GM18507 (cell line): Measurements from ENCODE around the gene RASGRP1.

Experiments used
- DNase-seq: peaks from one replicate; pipeline ENCODE4 v3.0.0; 2011; ENCODE audit warnings: low read depth; ENCODE audit not compliant: insufficient read length; ENCODE audit errors: extremely low spot score
- FAIRE-seq: peaks from 2 replicates; lab custom pipeline; 2011; peaks lifted over from hg19 to GRCh38; lab: Jason Lieb, UNC

The RASGRP1 gene

GRCh38 chr15:38516626-38517025 lies 48.0 kb downstream of the RASGRP1 start:
- DNase-seq = no peak
- FAIRE-seq = no peak

GRCh38 chr15:38514601-38515000 lies 50.0 kb downstream of the RASGRP1 start:
- DNase-seq (peak; percentile 2), FAIRE-seq (peak; percentile 81)

DNA sequence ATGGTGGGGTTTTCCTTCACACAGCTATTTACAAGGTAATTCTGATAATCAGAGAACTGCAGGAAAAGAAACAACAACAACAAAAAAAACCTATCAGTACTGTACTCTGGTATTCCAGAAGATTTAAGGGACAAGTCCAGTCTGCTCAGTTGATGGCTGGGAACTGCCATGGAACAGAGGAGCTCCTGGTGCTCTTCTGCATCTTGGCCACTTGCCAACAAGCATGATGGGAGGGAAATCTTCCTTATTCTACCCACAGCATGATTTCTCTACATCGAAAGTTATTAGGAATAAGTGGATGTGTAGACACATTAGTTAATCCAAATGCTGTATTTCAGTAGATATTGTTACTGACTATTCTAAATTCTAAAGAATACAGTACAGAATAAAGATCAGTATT lies 51.7 kb downstream of the RASGRP1 start:
- DNase-seq (no peak), FAIRE-seq (no peak)

DNA sequence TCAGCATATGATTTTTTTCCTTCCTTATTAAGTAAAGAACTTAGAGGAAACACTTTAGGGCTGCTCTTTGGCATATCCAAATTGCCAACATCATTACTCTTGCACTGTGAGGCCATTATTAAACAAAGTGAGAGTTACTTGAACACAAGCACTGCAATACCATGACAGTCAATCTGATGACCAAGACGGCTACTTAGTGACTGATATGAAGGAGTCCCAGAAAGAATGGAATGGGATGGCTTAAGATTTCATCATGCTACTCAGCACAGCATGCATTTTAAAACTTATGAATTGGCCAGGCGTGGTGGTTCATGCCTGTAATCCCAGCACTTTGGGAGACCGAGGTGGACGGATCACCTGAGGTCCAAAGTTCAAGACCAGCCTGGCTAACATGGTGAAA lies 55.5 kb downstream of the RASGRP1 start:
- FAIRE-seq = no peak

DNA sequence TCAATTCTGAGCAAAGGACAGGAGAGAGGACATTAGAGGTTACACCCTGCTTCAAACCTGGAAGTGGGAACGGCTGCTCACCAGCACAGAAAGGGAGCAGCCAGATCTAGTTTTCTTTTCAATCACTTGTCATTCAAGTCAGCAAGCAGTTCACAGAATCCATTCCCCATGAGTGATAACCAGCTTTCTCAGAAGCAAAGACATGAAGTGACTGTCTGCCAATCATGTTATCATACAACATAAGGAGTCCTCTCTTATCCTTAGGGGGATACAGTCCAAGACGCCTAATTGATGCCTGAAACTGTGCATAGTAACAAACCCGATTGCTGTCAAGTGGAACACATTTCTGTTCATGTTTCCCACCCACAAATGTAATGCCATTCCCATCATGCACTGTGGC lies 56.0 kb downstream of the RASGRP1 start:
- FAIRE-seq (peak; percentile 58), DNase-seq (no peak)

More for the DNA sequence above, 55.5 kb downstream of the RASGRP1 start:
- no peak for DNase-seq

DNA sequence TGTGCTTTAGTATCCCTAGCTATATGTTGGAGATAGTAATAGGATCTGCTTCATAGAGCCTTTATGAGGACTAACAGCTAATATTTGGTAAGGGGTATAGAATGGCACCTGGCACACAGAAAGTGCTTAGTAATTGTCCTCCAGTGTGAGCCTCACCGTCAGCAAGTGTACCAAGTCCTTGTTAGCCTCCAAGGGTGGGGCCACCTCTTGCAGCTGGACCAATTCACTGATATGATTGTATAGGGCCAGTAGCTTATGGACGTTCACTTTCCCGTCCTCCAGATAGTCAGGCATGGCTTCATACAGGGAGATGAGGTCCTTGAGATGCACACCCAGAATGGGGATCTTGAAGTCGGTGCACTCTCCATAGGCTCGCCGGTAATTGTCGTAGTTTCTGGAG lies 57.0 kb downstream of the RASGRP1 start:
- DNase-seq (no peak), FAIRE-seq (no peak)

DNA sequence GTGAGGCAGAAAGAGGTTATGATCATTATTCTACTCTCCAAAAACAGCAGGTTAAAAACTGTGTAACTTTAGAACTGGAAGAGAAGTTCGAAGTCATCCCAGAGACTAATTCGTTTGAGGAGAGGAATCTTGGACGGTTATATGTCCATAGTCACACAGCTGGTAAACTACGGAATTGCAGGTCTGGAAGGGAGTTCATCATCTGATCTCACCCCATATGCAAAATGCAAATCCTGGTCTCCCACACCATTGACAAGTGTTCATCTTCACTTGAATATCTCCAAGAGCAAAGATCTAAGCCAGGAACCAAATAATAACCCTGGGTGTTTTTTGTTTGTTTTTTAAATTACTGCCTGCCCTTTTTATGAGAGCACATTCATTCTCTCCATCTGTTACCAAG lies 57.6 kb downstream of the RASGRP1 start:
- no peak for DNase-seq
- no peak for FAIRE-seq

DNA sequence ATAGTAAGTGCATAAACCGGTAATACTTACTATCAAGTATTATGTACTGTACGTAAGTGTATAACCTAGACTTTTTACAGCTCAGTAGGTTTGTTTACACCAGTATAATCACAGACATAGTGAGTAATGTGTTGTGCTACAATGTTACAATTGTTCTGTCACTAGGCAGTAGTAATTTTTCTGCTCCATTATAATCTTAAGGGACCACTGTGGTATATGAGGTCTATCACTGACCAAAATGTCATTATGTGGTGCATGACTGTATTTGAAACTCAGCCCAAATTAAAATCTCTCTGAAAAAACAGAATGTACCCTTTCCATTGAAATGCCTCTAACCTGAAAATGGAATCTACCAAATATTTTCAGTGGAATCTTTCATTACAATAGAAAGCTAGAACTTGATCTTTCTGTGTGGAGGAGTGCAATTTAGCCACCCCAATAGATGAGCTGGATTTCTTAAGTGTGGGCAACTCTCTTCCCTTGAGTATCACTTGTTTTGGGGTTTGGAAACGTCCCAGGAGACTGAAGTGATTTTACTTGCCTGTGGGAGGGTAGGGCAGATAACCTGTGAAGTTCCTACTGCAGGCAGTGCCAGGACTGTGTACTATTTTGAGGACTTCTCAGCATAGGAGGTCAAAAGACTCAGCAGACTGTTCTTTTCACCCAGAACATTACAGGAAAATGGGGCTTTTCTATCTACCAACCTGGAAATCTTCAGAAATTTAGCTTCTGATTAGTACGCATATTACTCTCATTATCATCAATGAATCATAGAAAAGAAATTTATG lies 59.7 kb downstream of the RASGRP1 start:
- DNase-seq (no peak), FAIRE-seq (no peak)

DNA sequence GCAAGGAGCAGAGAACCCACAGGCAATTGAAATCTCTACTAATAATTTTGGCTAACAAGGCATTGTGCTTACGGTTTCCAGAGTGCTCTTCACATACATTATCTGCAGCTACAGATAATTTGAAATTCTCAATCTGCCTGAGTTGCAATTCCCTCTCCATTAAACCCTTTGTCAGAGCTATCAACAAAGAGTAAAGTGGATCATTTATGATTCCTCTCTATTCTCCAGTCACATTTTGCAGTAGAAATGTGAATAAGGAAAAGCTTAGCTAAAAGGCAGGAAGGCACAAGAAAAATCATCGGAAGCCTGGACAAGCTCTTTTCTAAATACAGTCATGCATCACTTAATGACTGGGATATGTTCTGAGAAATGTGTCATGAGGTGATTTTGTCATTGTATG lies 61.1 kb downstream of the RASGRP1 start:
- FAIRE-seq (no peak), DNase-seq (no peak)

DNA sequence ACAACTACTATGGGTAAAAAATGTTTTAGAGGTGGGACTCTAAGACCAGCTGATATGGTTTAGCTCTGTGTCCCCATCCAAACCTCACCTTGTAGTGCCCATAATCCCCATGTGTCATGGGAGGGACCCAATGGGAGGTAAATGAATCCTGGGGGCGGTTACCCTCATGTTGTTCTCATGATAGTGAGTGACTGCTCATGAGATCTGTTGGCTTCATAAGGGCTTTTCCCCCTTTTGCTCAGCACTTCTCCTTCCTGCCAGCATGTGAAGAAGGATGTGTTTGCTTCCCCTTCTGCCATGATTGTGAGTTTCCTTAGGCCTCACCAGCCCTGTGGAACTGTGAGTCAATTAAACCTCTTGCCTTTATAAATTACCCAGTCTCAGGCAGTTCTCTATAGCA lies 65.0 kb downstream of the RASGRP1 start:
- FAIRE-seq (no peak), DNase-seq (no peak)

GRCh38 chr15:38496151-38496550 lies 68.5 kb downstream of the RASGRP1 start:
- FAIRE-seq (no peak), DNase-seq (no peak)

GRCh38 chr15:38490242-38490922 lies 74.2 kb downstream of the RASGRP1 start:
- FAIRE-seq (no peak), DNase-seq (no peak)

GRCh38 chr15:38487378-38487777 lies 77.2 kb downstream of the RASGRP1 start:
- DNase-seq = no peak

GRCh38 chr15:38486936-38487335 lies 77.7 kb downstream of the RASGRP1 start:
- no peak for FAIRE-seq
- no peak for DNase-seq

More at GRCh38 chr15:38487378-38487777, 77.2 kb downstream of the RASGRP1 start:
- no peak for FAIRE-seq

DNA sequence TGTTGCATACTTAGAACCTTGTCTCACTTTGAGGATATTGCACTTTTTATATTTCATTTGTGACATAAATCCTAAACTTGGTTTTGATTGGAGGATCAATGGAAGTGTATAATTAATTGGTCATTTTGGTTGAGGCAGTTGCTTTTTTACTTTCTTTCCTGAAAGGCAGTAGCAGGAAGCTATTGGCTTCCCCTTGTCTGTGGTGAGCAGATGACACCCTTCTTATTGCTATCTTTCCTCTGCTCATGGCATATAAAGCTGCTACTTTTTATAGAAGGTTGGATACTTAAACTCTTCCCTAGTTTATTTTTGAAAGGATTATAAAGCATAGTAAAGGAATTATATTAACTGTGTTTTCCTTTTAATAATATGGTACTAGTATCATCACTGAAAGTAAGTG lies 82.0 kb downstream of the RASGRP1 start:
- FAIRE-seq (no peak), DNase-seq (no peak)

DNA sequence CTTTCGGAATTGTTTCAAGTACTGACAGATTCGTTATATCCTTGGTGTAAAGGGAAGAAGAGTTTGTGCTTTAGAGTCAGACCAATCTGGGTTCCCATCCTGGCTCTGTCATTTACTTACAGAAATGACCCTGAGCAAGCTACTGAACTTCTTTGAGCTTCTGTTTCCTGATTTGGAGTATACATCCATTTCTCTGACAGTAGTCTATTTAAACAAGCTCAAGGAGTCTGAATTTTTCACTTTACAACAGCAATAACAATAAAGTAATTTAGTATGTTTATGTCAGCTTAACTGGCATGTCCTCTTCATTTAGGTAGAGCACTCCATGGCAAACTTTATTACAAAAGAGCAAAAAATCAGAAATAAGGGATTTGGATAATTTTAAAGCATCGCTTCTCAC lies 82.9 kb downstream of the RASGRP1 start:
- no peak for DNase-seq
- no peak for FAIRE-seq

DNA sequence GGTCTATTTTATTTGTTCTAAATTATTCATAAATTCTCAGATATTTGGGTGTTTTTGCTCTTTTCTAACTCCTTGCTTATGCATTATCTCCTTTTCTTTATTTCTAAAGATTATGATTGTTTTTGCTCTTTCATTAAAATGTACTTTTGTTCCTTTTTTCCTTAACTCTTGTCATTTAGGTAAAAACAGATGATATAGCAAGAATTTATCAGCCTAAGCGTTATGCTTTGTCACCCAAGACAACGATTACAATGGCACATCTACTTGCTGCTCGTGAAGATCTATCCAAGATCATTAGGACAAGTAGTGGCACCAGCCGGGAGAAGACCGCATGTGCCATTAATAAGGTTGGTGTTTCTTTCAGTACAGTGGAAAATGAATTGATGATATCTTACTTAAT lies 83.5 kb downstream of the RASGRP1 start:
- no peak for FAIRE-seq

GRCh38 chr15:38479756-38480155 lies 84.9 kb downstream of the RASGRP1 start:
- FAIRE-seq = peak; percentile 47

More for the DNA sequence above, 83.5 kb downstream of the RASGRP1 start:
- no peak for DNase-seq

DNA sequence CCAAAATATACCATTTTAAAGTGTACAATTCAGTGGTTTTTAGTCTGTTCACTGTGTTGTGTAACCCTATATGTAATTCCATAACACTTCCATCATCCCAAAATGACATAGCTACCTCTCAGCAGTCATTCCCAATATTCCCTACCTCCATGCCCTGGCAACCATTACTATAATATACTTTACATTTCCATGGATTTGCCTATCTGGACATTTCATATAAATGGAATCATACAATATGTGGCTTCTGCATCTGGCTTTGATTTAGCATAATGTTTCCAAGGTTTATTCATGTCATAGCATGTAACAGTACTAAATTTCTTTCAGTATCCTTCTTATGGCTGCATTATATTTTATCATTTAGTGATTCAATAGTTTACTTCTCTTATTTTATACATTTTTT lies 85.3 kb downstream of the RASGRP1 start:
- FAIRE-seq = peak; percentile 48
- no peak for DNase-seq

More at GRCh38 chr15:38479756-38480155, 84.9 kb downstream of the RASGRP1 start:
- DNase-seq = no peak

- FAIRE-seq (no peak), DNase-seq (no peak)
These were observed 87.0 kb downstream of the RASGRP1 start for GRCh38 chr15:38477637-38478036.

DNA sequence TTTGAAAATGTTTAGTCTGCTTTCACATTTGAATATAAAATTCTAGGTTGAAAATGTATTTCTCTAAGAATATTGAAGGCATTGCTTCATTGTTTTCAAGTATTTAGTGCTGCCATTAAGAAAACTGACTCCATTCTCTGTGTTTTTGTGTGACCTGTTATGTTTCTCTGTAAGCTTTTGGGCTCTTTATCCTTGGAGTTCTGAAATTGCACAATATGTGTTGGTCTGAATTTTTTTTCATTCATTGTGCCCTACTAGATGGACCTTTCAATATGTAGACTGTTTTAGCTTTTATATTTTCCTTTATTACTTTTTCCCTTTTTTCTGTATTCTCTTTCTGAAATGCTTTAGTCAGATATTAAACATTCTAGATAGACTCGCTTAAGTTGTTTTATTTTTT lies 88.5 kb downstream of the RASGRP1 start:
- DNase-seq (no peak), FAIRE-seq (no peak)
